Natural killer cell (primary cell): ENCODE results near the gene CIB2. TPM values are rescaled to one million over a fixed set of nuclear protein-coding genes. Genes with fewer than 3 reads are reported as not detected.

Source experiments
- ATAC-seq, 3 donors: fragments of 150-1000 bp in 2 of 3; fragments of 200-7000 bp in 1 of 3; cut with Tn5 transposase; 1 replicate in 1 of 3; 2 replicates in 2 of 3; pipeline ENCODE4 v1.10.0; 2021; ENCODE audit warnings: mild to moderate bottlenecking in 2 of 3, moderate library complexity in 2 of 3
- DNase-seq, 2 donors: peaks; one replicate each; pipeline versions ENCODE4 v3.0.0 to v3.0.0-alpha.2; 2013 to 2021; ENCODE audit warnings: mixed read lengths in 1 of 2
- H3K27ac ChIP-seq: one replicate; pipeline ENCODE4 v1.5.1; 2013; ENCODE audit warnings: mild to moderate bottlenecking, low read length
- H3K27me3 ChIP-seq: one replicate; pipeline ENCODE4 v1.6.1; 2013; ENCODE audit warnings: low read length; ENCODE audit not compliant: control insufficient read depth, insufficient read depth
- H3K36me3 ChIP-seq: one replicate; pipeline ENCODE4 v1.6.1; 2013; ENCODE audit warnings: low read length; ENCODE audit not compliant: control insufficient read depth, insufficient read depth
- H3K4me1 ChIP-seq: one replicate; pipeline ENCODE4 v1.6.1; 2013; ENCODE audit warnings: low read length; ENCODE audit not compliant: control insufficient read depth, insufficient read depth
- H3K4me3 ChIP-seq: one replicate; pipeline ENCODE4 v1.5.1; 2013; ENCODE audit warnings: low read length
- H3K9me3 ChIP-seq: one replicate; pipeline ENCODE4 v1.6.1; 2013; ENCODE audit warnings: low read length; ENCODE audit not compliant: control insufficient read depth, insufficient read depth
- H3K27ac Mint-ChIP-seq, 2 donors: one replicate each; pipeline ENCODE4 v1.8.0; 2022; ENCODE audit warnings: mild to moderate bottlenecking in 2 of 2, mixed read lengths in 2 of 2, moderate library complexity in 1 of 2
- H3K27me3 Mint-ChIP-seq, 2 donors: one replicate each; pipeline ENCODE4 v1.8.0; 2022; ENCODE audit warnings: low read depth in 2 of 2, mixed read lengths in 2 of 2
- H3K36me3 Mint-ChIP-seq: one replicate; pipeline ENCODE4 v1.8.0; 2022; ENCODE audit warnings: mixed read lengths
- H3K4me1 Mint-ChIP-seq, 2 donors: one replicate each; pipeline ENCODE4 v1.8.0; 2022; ENCODE audit warnings: mixed read lengths in 2 of 2
- H3K4me3 Mint-ChIP-seq: one replicate; pipeline ENCODE4 v1.8.0; 2022; ENCODE audit warnings: mild to moderate bottlenecking, moderate library complexity, mixed read lengths
- H3K9me3 Mint-ChIP-seq, 2 donors: one replicate each; pipeline ENCODE4 v1.8.0; 2022; ENCODE audit warnings: mixed read lengths in 2 of 2
- CTCF ChIP-seq: fragments of 200-600 bp; IDR thresholded peaks from one replicate; pipeline ENCODE4 v1.8.0; 2022; ENCODE audit warnings: antibody characterized with exemption
- WGBS: methylation state at CpG from one replicate; pipeline ENCODE4 v1.1.7; 2013; ENCODE audit warnings: missing lambda C conversion rate; ENCODE audit not compliant: insufficient coverage; 5-methylcytosine and 5-hydroxymethylcytosine counted together
- intact Hi-C: fragments of 100-400 bp; cut with micrococcal nuclease; formaldehyde crosslinking; loops from one replicate; pipeline ENCODE4 v1.14.2; 2022
- total RNA-seq, 4 donors: library from RNA; stranded (reverse); fragments of 120-200 nt in 1 of 4; gene quantifications; one replicate each; pipeline versions ENCODE4 v1.2.3 to v1.2.4, GENCODE V29; 2013 to 2022

The CIB2 gene
- total RNA-seq, 3 donors from 2014 or later (not counting 1 experiment from before 2014, with no cell fraction given) = 0.25 to 1.5 (median 0.99) TPM

- H3K9me3 Mint-ChIP-seq = no peaks in the 10 kb centered on the region
- peaks cover 23 to 31% of the 10 kb centered on the region in 2 donors for H3K4me1 Mint-ChIP-seq
- DNase-seq (peak; percentile 31 to 71), ATAC-seq (peak; percentile 82 to 90 (median 85))
- Histone ChIP-seq H3K4me3 (peak overlapping the region; percentile 1), H3K27me3 (no peaks in the 10 kb centered on the region), H3K36me3 (no peaks in the 10 kb centered on the region), H3K9me3 (no peaks in the 10 kb centered on the region), H3K27ac (peak overlapping the region; percentile 68), H3K4me1 (peaks cover 47% of the 10 kb centered on the region)
- intact Hi-C loops = no loop called here
- peak overlapping the region; percentile 92 to 96 for H3K27ac Mint-ChIP-seq
- H3K4me3 Mint-ChIP-seq = peak overlapping the region; percentile 83
- no peaks in the 10 kb centered on the region for H3K36me3 Mint-ChIP-seq
- H3K27me3 Mint-ChIP-seq = no peaks in the 10 kb centered on the region
- no peak for TF ChIP-seq CTCF
- 8% methylated on average over 6 of the region's 6 CpGs for WGBS
These were observed 69.2 kb downstream of the CIB2 start for GRCh38 chr15:78061963-78062427.

- no peaks in the 10 kb centered on the region for H3K9me3 Mint-ChIP-seq
- peaks cover 36 to 48% of the 10 kb centered on the region in 2 donors for H3K4me1 Mint-ChIP-seq
- Histone ChIP-seq H3K27ac (no peak overlapping the region), H3K9me3 (no peaks in the 10 kb centered on the region), H3K4me3 (no peak overlapping the region), H3K36me3 (no peaks in the 10 kb centered on the region), H3K27me3 (no peaks in the 10 kb centered on the region), H3K4me1 (peaks cover 51% of the 10 kb centered on the region)
- no peak for TF ChIP-seq CTCF
- ATAC-seq (no peak), DNase-seq (no peak)
- WGBS = 88% methylated on average over 5 of the region's 5 CpGs
- peak overlapping the region in 1 of 2 donors; percentile 70 for H3K27ac Mint-ChIP-seq
- H3K36me3 Mint-ChIP-seq = no peaks in the 10 kb centered on the region
- no peak overlapping the region for H3K4me3 Mint-ChIP-seq
- intact Hi-C loops = no loop called here
- no peaks in the 10 kb centered on the region for H3K27me3 Mint-ChIP-seq
These were observed 71.0 kb downstream of the CIB2 start for GRCh38 chr15:78060232-78060631.

- Histone ChIP-seq H3K36me3 (no peaks in the 10 kb centered on the region), H3K9me3 (no peaks in the 10 kb centered on the region), H3K4me3 (no peak overlapping the region), H3K27ac (no peak overlapping the region), H3K27me3 (no peaks in the 10 kb centered on the region), H3K4me1 (peaks cover 53% of the 10 kb centered on the region)
- Mint-ChIP-seq H3K4me3 (no peak overlapping the region), H3K36me3 (no peaks in the 10 kb centered on the region), H3K4me1 (peaks cover 45 to 57% of the 10 kb centered on the region in 2 donors), H3K27me3 (no peaks in the 10 kb centered on the region), H3K9me3 (no peaks in the 10 kb centered on the region), H3K27ac (peak overlapping the region in 1 of 2 donors; percentile 70)
- TF ChIP-seq CTCF = no peak
- WGBS = 78% methylated on average over 3 of the region's 3 CpGs
- ATAC-seq (no peak), DNase-seq (no peak)
- intact Hi-C loops = no loop called here
These were observed 72.0 kb downstream of the CIB2 start for GRCh38 chr15:78059110-78059839.
